ENCODE measurements around the gene CPLANE2.
A peak's percentile ranks its signal among the peaks of the same experiment; 100 is the strongest.

Gene CPLANE2

DNA sequence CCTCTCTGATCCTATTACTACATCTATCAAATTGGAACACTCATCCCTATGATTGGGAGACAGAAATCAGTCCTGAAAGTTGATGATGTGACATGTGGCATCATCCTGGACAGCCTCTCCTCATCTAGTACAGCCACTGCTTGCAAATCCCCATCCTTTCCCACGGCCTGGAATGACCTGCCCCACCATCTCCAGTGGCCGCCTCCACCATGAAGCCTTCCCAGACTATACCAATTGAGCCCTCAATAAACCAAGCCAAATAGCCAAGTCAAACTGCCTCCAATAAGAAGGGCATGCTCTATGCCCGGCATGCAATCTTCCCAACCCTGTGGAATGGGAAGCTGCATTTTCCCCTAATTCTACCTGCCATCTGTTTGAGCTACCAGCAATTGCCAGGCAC, 24.0 kb downstream of the CPLANE2 start:
- no peak for DNase-seq (ENCODE audit: low read depth, low spot score)
- H3K4me3 ChIP-seq (ENCODE audit: low read depth, low read length): no peak overlapping the region
- TF ChIP-seq, protein P1, sequence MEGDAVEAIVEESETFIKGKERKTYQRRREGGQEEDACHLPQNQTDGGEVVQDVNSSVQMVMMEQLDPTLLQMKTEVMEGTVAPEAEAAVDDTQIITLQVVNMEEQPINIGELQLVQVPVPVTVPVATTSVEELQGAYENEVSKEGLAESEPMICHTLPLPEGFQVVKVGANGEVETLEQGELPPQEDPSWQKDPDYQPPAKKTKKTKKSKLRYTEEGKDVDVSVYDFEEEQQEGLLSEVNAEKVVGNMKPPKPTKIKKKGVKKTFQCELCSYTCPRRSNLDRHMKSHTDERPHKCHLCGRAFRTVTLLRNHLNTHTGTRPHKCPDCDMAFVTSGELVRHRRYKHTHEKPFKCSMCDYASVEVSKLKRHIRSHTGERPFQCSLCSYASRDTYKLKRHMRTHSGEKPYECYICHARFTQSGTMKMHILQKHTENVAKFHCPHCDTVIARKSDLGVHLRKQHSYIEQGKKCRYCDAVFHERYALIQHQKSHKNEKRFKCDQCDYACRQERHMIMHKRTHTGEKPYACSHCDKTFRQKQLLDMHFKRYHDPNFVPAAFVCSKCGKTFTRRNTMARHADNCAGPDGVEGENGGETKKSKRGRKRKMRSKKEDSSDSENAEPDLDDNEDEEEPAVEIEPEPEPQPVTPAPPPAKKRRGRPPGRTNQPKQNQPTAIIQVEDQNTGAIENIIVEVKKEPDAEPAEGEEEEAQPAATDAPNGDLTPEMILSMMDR (IDR thresholded peaks at IDR 0.05; ENCODE audit: low read depth, low read length): no peak
- in situ Hi-C loops (cut with HindIII; ENCODE audit: low sequenced_read_pairs): no loop called here

DNA sequence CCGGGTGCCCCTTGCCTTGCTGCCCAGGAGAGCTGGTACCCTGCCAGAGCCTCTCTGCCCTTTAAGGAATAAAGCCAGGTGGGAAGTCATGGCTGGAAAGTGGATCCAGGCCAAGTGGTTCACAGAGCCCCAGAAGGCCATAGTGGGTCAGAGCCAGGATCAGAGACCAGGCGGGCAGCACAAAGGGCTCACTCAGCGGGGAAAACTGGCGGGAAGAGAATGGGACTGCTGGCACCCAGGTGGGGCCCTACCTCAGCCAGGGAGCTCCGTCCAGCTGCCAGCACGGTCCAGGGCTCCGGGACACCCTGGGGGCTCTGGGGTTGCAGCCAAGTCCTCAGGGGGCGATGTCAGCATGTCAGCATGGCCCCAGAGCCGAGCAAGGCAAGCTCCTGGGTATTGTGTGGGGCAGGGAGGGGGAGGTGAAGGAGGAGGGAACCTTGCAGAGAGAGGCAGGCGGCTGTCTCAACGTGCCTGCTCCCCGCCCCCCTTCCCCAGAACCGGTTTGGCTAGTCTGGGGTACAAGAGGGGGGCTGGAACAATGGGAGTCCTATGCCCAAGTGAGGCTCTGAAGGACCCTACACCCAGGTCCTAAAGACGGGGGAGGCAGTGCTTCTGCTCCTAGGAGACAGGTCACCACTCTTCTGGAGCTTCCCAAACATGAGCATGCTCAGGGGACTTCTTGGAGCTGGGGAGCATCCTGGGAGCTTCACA, 24.6 kb downstream of the CPLANE2 start, which contains the start of gene ARHGEF19:
ARHGEF19 (minus strand) TSS at position 402 of the 711 bp plus-strand sequence. CDS start 3,598 bp downstream, outside the sequence.
- no peak within 1 kb of the TSS for H3K4me3 ChIP-seq (ENCODE audit: low read depth, low read length)
- DNase-seq (ENCODE audit: low read depth, low spot score): no peak
- TF ChIP-seq, protein P1 (IDR thresholded peaks at IDR 0.05; ENCODE audit: low read depth, low read length): no peak
- in situ Hi-C loops (cut with HindIII; ENCODE audit: low sequenced_read_pairs): no loop called here

- TF ChIP-seq, protein P1 (IDR thresholded peaks at IDR 0.05; ENCODE audit: low read depth, low read length): no peak
- DNase-seq (ENCODE audit: low read depth, low spot score): no peak
- no peak overlapping the region for H3K4me3 ChIP-seq (ENCODE audit: low read depth, low read length)
- in situ Hi-C loops (cut with HindIII; ENCODE audit: low sequenced_read_pairs): no loop called here
Observed at GRCh38 chr1:16211824-16212223, 25.2 kb downstream of the CPLANE2 start.

- in situ Hi-C loops (cut with HindIII; ENCODE audit: low sequenced_read_pairs): no loop called here
- DNase-seq (ENCODE audit: low read depth, low spot score): no peak
Observed at GRCh38 chr1:16210581-16210980, 26.4 kb downstream of the CPLANE2 start.

DNA sequence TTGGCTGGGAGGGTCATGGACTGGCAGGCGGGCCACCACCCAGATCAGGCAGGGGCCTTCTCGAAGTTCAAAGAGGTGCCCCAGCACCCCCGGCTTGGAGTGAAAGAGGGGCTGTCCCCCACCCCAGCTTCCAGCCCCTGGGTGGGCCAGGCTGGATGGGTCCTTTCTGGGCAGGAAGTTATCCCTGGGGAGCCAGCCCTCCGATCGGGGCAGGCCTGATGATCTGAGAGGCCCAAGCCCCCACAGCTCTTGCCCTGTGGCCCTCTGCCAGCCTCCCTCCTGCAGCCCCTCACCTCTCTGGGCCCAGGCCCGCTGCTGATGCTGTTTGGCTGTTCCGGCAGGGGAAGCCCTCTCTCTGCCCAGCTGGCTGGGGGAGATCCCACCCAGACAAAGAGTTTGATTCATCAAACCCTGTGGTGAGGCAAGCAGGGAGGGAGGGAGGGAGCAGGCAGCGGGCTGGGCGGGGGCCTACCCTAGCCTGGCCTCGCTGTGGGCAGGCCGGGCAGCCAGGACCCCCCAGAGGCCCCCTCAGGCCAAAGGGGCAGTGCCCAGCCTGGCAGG, 27.1 kb downstream of the CPLANE2 start:
- H3K4me3 ChIP-seq (ENCODE audit: low read depth, low read length): peak overlapping the region; percentile 22
- no peak for DNase-seq (ENCODE audit: low read depth, low spot score)
- in situ Hi-C loops (cut with HindIII; ENCODE audit: low sequenced_read_pairs): no loop called here
- TF ChIP-seq, protein P1 (IDR thresholded peaks at IDR 0.05; ENCODE audit: low read depth, low read length): no peak

More at GRCh38 chr1:16210581-16210980, 26.4 kb downstream of the CPLANE2 start:
- H3K4me3 ChIP-seq (ENCODE audit: low read depth, low read length): no peak overlapping the region
- TF ChIP-seq, protein P1 (IDR thresholded peaks at IDR 0.05; ENCODE audit: low read depth, low read length): no peak

DNA sequence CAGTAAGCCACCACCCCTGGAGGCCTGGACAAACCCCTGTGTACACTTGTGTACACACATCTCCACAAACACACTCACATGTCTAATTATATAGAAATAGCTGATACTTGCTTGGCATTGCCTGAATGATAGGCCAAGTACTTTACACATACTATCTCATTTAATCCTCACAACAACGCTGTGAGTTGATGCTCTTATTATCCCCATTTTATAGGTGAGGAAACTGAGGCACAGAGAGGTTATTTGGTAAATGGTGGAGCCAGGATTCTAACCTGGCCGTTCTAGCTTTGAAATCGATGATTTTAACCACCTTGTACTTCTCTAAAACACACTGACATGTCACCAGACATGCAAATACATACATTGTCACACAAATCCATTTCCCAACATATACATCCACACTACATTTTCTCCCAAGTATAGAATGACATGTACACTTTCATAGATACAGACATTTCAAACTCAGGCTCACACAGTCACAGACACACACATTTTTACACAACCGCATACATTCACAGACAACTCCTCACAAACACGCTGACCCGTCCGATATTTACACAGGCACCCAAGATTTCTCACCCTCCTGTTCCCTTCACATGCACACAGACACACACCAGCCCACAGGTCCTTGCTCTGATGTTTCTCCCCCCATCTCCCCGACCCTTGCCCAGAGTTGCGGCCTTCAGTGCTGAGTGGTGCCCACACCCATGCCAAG, 27.7 kb downstream of the CPLANE2 start:
- TF ChIP-seq, protein P1 (IDR thresholded peaks at IDR 0.05; ENCODE audit: low read depth, low read length): no peak
- peak overlapping the region; percentile 22 for H3K4me3 ChIP-seq (ENCODE audit: low read depth, low read length)
- DNase-seq (ENCODE audit: low read depth, low spot score): no peak
- in situ Hi-C loops (cut with HindIII; ENCODE audit: low sequenced_read_pairs): no loop called here

Measured in astrocyte of the spinal cord (primary cell).